Ovary (tissue), 3 donors: ENCODE measurements around the gene TNFRSF13B.

Experiments used
- EP300 ChIP-seq: sonication (generic); formaldehyde crosslinking; IDR thresholded peaks from one replicate; pipeline ENCODE4 v1.6.1; 2017; ENCODE audit warnings: antibody characterized with exemption
- POLR2A ChIP-seq: fragments of 450-650 bp; IDR thresholded peaks from one replicate; pipeline ENCODE4 v1.6.1; 2017; ENCODE audit warnings: antibody characterized with exemption, mild to moderate bottlenecking, moderate library complexity
- TF ChIP-seq, protein P1 (sequence below), 3 donors: fragments of 450-650 bp in 2 of 3; fragments of 200-600 bp in 1 of 3; IDR thresholded peaks; one replicate each; pipeline versions ENCODE4 v1.5.1 to v1.8.0; 2016 to 2022; ENCODE audit warnings: antibody characterized with exemption in 3 of 3, mild to moderate bottlenecking in 1 of 3
- donor health status: DM: no; HTN: no; CAD: no.

GRCh38 chr17:16927641-16928321 lies 44.1 kb downstream of the TNFRSF13B start:
- TF ChIP-seq, protein P1, sequence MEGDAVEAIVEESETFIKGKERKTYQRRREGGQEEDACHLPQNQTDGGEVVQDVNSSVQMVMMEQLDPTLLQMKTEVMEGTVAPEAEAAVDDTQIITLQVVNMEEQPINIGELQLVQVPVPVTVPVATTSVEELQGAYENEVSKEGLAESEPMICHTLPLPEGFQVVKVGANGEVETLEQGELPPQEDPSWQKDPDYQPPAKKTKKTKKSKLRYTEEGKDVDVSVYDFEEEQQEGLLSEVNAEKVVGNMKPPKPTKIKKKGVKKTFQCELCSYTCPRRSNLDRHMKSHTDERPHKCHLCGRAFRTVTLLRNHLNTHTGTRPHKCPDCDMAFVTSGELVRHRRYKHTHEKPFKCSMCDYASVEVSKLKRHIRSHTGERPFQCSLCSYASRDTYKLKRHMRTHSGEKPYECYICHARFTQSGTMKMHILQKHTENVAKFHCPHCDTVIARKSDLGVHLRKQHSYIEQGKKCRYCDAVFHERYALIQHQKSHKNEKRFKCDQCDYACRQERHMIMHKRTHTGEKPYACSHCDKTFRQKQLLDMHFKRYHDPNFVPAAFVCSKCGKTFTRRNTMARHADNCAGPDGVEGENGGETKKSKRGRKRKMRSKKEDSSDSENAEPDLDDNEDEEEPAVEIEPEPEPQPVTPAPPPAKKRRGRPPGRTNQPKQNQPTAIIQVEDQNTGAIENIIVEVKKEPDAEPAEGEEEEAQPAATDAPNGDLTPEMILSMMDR (IDR thresholded peaks at IDR 0.05), result no peak
- TF ChIP-seq EP300, result no peak
- no peak for TF ChIP-seq POLR2A
